NCI-H2196 treated with DMSO at 0.1 percent for 48 hours (cell line): ENCODE data around the gene CERS2.
"Not testable (repeated sequence)": the region's sequence is repeated elsewhere in the genome, so short reads cannot be mapped to it uniquely, and the experiment has no call there.

Experiments used
- DNase-seq: peaks from one replicate; lab custom pipeline; 2025; ENCODE audit not compliant: unreplicated experiment; lab: John Stamatoyannopoulos, UW

CERS2 gene

DNA sequence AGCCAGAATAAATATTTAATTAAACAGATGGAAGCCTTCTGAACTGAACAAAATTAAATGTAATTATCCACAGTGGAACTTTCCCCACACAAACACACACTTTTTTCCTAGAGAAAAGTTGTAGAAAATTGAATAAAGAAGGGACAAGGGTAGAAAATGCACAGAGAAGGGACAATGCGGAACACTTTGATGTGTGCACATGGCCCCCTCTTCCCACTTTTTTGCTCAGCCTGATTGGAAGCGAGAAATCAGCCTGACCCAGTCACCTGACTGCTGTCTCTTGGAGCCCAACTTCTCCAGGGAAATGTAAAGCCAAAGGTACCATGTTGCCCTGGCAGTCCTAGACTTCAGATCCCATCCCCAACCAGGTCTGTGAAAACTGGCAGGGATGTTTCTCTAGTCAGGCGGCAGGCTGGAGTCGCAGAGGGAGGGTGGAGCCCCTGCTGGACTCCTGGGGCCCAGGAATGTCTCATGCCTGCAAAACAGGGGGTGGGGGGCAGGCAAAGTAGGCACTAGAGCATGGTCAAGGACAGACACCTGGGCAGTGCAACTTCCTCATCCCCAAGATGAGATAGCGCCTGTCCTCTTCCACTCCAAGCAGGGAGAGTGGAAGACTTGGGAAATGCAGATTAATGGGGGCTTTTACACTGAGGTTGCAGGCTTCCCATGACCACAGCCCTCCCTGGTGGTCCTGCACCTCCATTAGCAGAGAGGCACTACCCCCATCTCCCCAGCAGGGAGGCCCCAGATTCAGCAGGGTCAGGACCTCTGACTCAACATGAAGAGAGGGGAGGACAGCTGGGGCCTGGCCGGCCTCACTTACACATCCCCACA lies 2.8 kb downstream of the CERS2 start:
- no peak for DNase-seq

DNA sequence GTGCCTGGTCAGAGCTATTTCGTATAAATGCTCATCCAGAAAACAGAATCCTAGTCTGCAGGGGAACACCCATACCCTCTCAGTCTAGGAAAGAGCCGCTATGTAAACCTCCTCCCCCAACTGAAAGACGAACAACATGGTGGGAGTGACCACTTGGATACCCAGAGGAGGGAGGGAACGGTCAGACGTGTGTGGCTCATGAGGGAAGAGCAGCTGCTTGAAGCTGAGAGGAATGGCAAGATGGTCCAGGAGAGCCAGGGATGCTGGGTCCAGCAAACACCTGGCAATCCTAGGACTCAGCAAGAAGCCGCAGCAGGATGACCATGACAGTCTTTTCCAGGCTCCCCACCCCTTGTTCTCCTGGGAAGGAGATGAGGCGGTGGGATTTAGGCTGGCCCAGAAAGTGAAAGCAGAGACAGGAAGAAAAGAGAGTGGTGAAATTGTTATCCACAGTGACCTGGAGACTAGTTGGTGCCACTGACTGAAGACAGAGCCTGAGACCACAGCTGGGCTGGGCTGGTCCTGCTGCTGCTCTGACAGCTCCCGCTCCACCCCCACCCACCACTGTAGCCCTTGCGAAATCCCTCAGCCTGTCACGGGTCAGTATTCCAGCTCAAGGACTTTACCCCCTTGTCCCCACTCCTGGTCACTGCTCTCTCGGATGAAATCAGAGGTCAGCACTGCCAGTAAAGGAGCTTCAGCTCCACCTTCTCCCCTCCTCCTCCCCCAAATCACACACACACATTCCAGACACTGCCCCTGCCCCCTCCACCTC lies 3.6 kb downstream of the CERS2 start:
- DNase-seq, result no peak

- no peak for DNase-seq
These were observed 5.0 kb downstream of the CERS2 start for GRCh38 chr1:150969626-150970025.

GRCh38 chr1:150968491-150968890 lies 6.1 kb downstream of the CERS2 start:
- DNase-seq, result no peak

GRCh38 chr1:150967936-150968335 lies 6.7 kb downstream of the CERS2 start:
- DNase-seq, result no peak

- DNase-seq, result no peak
These were observed 8.6 kb downstream of the CERS2 start for GRCh38 chr1:150966011-150966410.

DNA sequence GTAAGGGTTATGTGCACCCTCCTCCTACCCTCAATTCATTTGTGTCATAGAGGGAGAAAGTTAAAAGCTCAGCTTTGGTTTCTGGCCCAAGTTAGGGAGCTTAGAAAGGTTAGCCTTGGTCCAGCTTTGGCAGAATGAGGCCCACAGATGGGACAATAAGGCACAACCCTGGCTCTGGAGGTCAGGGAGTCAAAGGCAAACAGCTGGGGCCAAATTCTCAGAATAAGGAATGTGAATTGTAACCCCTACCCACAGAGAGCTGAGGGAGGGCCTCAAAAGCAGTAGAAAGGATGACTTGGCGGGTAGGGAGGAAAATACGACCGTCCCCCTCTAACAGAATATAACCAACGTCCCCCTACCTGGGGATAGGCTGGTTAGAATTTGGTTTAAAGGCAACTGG lies 9.0 kb downstream of the CERS2 start:
- no peak for DNase-seq

GRCh38 chr1:150964164-150964489 lies 10.5 kb downstream of the CERS2 start:
- DNase-seq, result no peak

- DNase-seq, result no peak
These were observed 11.1 kb downstream of the CERS2 start for GRCh38 chr1:150963321-150964163.

GRCh38 chr1:150961756-150962155 lies 12.9 kb downstream of the CERS2 start:
- no peak for DNase-seq

DNA sequence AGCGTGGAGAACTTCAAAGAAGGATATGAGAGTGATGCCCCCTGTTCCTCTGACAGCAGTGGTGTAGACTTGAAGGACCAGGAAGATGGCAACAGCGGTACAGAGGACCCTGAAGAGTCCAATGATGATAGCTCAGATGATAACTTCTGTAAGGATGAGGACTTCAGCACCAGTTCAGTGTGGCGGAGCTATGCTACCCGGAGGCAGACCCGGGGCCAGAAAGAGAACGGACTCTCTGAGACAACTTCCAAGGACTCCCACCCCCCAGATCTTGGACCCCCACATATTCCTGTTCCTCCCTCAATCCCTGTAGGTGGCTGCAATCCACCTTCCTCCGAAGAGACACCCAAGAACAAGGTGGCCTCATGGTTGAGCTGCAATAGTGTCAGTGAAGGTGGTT lies 14.0 kb downstream of the CERS2 start:
- no peak for DNase-seq

GRCh38 chr1:150957666-150958065 lies 17.0 kb downstream of the CERS2 start:
- DNase-seq, result no peak

GRCh38 chr1:150955280-150955679 lies 19.4 kb downstream of the CERS2 start:
- no peak for DNase-seq

- no peak for DNase-seq
These were observed 19.9 kb downstream of the CERS2 start for GRCh38 chr1:150954708-150955107.

- DNase-seq, result no peak
These were observed 29.8 kb downstream of the CERS2 start for GRCh38 chr1:150944856-150945255.

GRCh38 chr1:150931773-150932172 lies 42.9 kb downstream of the CERS2 start:
- no peak for DNase-seq

DNA sequence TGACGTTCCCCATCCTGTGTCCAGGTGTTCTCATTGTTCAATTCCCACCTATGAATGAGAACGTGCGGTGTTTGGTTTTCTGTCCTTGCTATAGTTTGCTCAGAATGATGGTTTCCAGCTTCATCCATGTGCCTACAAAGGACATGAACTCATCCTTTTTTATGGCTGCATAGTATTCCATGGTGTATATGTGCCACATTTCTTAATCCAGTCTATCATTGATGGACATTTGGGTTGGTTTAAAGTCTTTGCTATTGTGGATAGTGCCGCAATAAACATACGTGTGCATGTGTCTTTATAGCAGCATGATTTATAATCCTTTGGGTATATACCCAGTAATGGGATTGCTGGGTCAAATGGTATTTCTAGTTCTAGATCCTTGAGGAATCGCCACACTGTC lies 45.9 kb downstream of the CERS2 start:
- DNase-seq, result not testable (repeated sequence)

GRCh38 chr1:150928286-150928685 lies 46.3 kb downstream of the CERS2 start:
- no peak for DNase-seq

- no peak for DNase-seq
These were observed 47.0 kb downstream of the CERS2 start for GRCh38 chr1:150927624-150928023.

- DNase-seq, result peak; percentile 96
These were observed 48.4 kb downstream of the CERS2 start, which contains the start of gene SETDB1 for GRCh38 chr1:150926097-150926741. TSS of gene SETDB1 (plus strand) at chr1:150926363. CDS start at chr1:150927715, 1,352 bp downstream.

GRCh38 chr1:150925080-150925479 lies 49.6 kb downstream of the CERS2 start:
- DNase-seq, result no peak
